IPS-NIHi7 (cell line): Measurements from ENCODE around the gene SMAD1.

Source experiments
- DNase-seq: peaks from one replicate; pipeline ENCODE4 v3.0.0; 2012; ENCODE audit warnings: mixed read lengths; ENCODE audit errors: extremely low spot score

SMAD1 gene

GRCh38 chr4:145481164-145481941, at the start of gene SMAD1:
Gene SMAD1, plus strand, starts transcription at chr4:145481853. Its CDS starts 32,761 bp downstream, at chr4:145514614.
- peak; percentile 79 for DNase-seq

- no peak for DNase-seq
These were observed 48.0 kb upstream of the SMAD1 start for GRCh38 chr4:145433684-145434083.

- no peak for DNase-seq
These were observed 46.0 kb upstream of the SMAD1 start for GRCh38 chr4:145435646-145436045.

GRCh38 chr4:145436114-145436513, 45.5 kb upstream of the SMAD1 start:
- DNase-seq: no peak

- peak; percentile 20 for DNase-seq
These were observed 44.9 kb upstream of the SMAD1 start for GRCh38 chr4:145436796-145437195.

- DNase-seq: no peak
These were observed 44.2 kb upstream of the SMAD1 start for GRCh38 chr4:145437466-145437865.

GRCh38 chr4:145438298-145438697, 43.4 kb upstream of the SMAD1 start:
- DNase-seq: no peak

GRCh38 chr4:145440292-145441007, 41.2 kb upstream of the SMAD1 start:
- DNase-seq: no peak

- no peak for DNase-seq
These were observed 35.5 kb upstream of the SMAD1 start for GRCh38 chr4:145446184-145446583.

- no peak for DNase-seq
These were observed 29.8 kb upstream of the SMAD1 start for GRCh38 chr4:145451895-145452294.

GRCh38 chr4:145452447-145453162, 29.0 kb upstream of the SMAD1 start:
- DNase-seq: no peak

- no peak for DNase-seq
These were observed 28.5 kb upstream of the SMAD1 start for GRCh38 chr4:145453163-145453520.

GRCh38 chr4:145473203-145473602, 8.4 kb upstream of the SMAD1 start:
- no peak for DNase-seq

GRCh38 chr4:145480257-145480656, 1.4 kb upstream of the SMAD1 start:
- DNase-seq: no peak

- DNase-seq: no peak
These were observed 222 bp downstream of the SMAD1 start for GRCh38 chr4:145481942-145482208.

- peak; percentile 62 for DNase-seq
These were observed 770 bp downstream of the SMAD1 start for GRCh38 chr4:145482209-145483037.

GRCh38 chr4:145483514-145483913, 1.9 kb downstream of the SMAD1 start:
- DNase-seq: no peak

GRCh38 chr4:145484225-145484846, 2.7 kb downstream of the SMAD1 start:
- no peak for DNase-seq

GRCh38 chr4:145485120-145485519, 3.5 kb downstream of the SMAD1 start:
- DNase-seq: no peak

- DNase-seq: no peak
These were observed 5.0 kb downstream of the SMAD1 start for GRCh38 chr4:145486603-145487002.

GRCh38 chr4:145487631-145488030, 6.0 kb downstream of the SMAD1 start:
- no peak for DNase-seq

- DNase-seq: no peak
These were observed 6.7 kb downstream of the SMAD1 start for GRCh38 chr4:145488310-145488709.
